PC-3 (cell line): ENCODE data around the gene CORO1C. TPM values are rescaled to one million over a fixed set of nuclear protein-coding genes. Genes with fewer than 3 reads are reported as not detected.

ENCODE experiments used
- ATAC-seq: fragments of 200-7000 bp; cut with Tn5 transposase; 2 replicates; pipeline ENCODE4 v1.9.1; 2020; ENCODE audit warnings: mild to moderate bottlenecking, moderate library complexity
- BruUV-seq: library from RNA; stranded (reverse); fragments of 400-500 nt; replicated peaks from 2 replicates; lab custom pipeline; 2021; lab: Mats Ljungman, UMichigan
- CTCF ChIA-PET: fragments of 300-600 bp; sonication (Branson Sonifier 250); formaldehyde crosslinking; loops from one replicate; lab custom pipeline; 2022; ENCODE audit warnings: antibody characterized with exemption; lab: Charles Lee
- POLR2A ChIA-PET: fragments of 300-600 bp; sonication (Branson Sonifier 250); formaldehyde crosslinking; loops from one replicate; lab custom pipeline; 2022; ENCODE audit warnings: antibody characterized with exemption; ENCODE audit not compliant: unreplicated experiment; lab: Charles Lee
- DNase-seq: peaks from one replicate; pipeline ENCODE4 v3.0.0-alpha.2; 2015
- H2AFZ ChIP-seq: fragments of 300-600 bp; sonication (generic); 2 replicates; pipeline ENCODE4 v1.6.0; 2016; ENCODE audit warnings: antibody characterized with exemption, low read length
- H3F3A ChIP-seq: fragments of 300-600 bp; sonication (generic); one replicate; pipeline ENCODE4 v1.6.0; 2017; ENCODE audit warnings: antibody characterized with exemption, low read length, control low read depth, mild to moderate bottlenecking; ENCODE audit not compliant: unreplicated experiment
- H3K27ac ChIP-seq: fragments of 300-600 bp; sonication (generic); 2 replicates; pipeline ENCODE4 v1.5.1; 2016; ENCODE audit warnings: mild to moderate bottlenecking, low read length
- H3K27me3 ChIP-seq: fragments of 300-600 bp; sonication (generic); 2 replicates; pipeline ENCODE4 v1.6.1; 2016; ENCODE audit warnings: low read length, mixed read lengths
- H3K36me3 ChIP-seq: fragments of 300-600 bp; sonication (generic); 2 replicates; pipeline ENCODE4 v1.6.1; 2016; ENCODE audit warnings: low read depth, mixed run types, low read length, mixed read lengths
- H3K4me1 ChIP-seq: fragments of 300-600 bp; sonication (generic); 2 replicates; pipeline ENCODE4 v1.5.1; 2016; ENCODE audit warnings: low read length; ENCODE audit not compliant: insufficient read depth
- H3K4me2 ChIP-seq: fragments of 300-600 bp; sonication (generic); 2 replicates; pipeline ENCODE4 v1.6.0; 2016; ENCODE audit warnings: low read length
- H3K4me3 ChIP-seq: fragments of 300-600 bp; sonication (generic); 2 replicates; pipeline ENCODE4 v1.5.1; 2016; ENCODE audit warnings: mild to moderate bottlenecking, low read length, mixed read lengths
- H3K79me2 ChIP-seq: fragments of 300-600 bp; sonication (generic); 2 replicates; pipeline ENCODE4 v1.6.1; 2017; ENCODE audit warnings: low read length, mixed read lengths
- H3K9ac ChIP-seq: fragments of 300-600 bp; sonication (generic); 2 replicates; pipeline ENCODE4 v1.6.0; 2016; ENCODE audit warnings: mild to moderate bottlenecking, low read length
- H3K9me2 ChIP-seq: fragments of 300-600 bp; sonication (generic); replicated peaks from 2 replicates; pipeline ENCODE4 v1.6.1; 2016; ENCODE audit warnings: mixed run types, low read length, mixed read lengths
- H3K9me3 ChIP-seq: fragments of 300-600 bp; sonication (generic); 2 replicates; pipeline ENCODE4 v1.6.1; 2016; ENCODE audit warnings: low read length, mixed read lengths
- H4K20me1 ChIP-seq: fragments of 300-600 bp; sonication (generic); 2 replicates; pipeline ENCODE4 v1.6.1; 2016; ENCODE audit warnings: low read length, mixed read lengths
- CTCF ChIP-seq: fragments of 300-600 bp; sonication (generic); conservative IDR thresholded peaks from 2 replicates; pipeline ENCODE4 v1.5.1; 2017; ENCODE audit warnings: antibody characterized with exemption, low read depth, mild to moderate bottlenecking, low read length
- EZH2 ChIP-seq: fragments of 300-600 bp; sonication (generic); IDR thresholded peaks from one replicate; pipeline ENCODE4 v1.6.1; 2017; ENCODE audit warnings: antibody characterized with exemption, mild to moderate bottlenecking, low read length; ENCODE audit not compliant: unreplicated experiment
- EZH2phosphoT487 ChIP-seq: fragments of 300-600 bp; sonication (generic); IDR thresholded peaks from 2 replicates; pipeline ENCODE4 v1.6.1; 2018; ENCODE audit warnings: mild to moderate bottlenecking, antibody characterized with exemption, low read length, borderline replicate concordance
- intact Hi-C: fragments of 100-400 bp; cut with micrococcal nuclease; formaldehyde crosslinking; loops from 2 replicates; pipeline ENCODE4 v1.9.0; 2023
- total RNA-seq: library from RNA; depleted of rRNA; stranded (reverse); fragments of >200 nt; gene quantifications from 2 replicates; pipeline ENCODE4 v1.2.3, GENCODE V29; 2014

CORO1C gene
- total RNA-seq, 1 experiment from 2014 or later, result 179 TPM

GRCh38 chr12:108630481-108631207, 100.7 kb downstream of the CORO1C start:
- POLR2A ChIA-PET, result interaction anchor here (0.5 kb wide), 1 partner anchor 227 kb away, joined by 3 read pairs; the partner anchor contains the start of gene SSH1
- TF ChIP-seq EZH2 (no peak), CTCF (no peak), EZH2phosphoT487 (no peak)
- Histone ChIP-seq H3K9me2 (no peaks in the 10 kb centered on the region), H2AFZ (no peak overlapping the region), H3K9me3 (no peaks in the 10 kb centered on the region), H3K79me2 (no peaks in the 10 kb centered on the region), H3K27me3 (no peaks in the 10 kb centered on the region), H3F3A (peaks cover 5% of the 10 kb centered on the region), H3K4me3 (no peak overlapping the region), H3K36me3 (no peaks in the 10 kb centered on the region), H3K27ac (peak overlapping the region; percentile 86), H4K20me1 (no peaks in the 10 kb centered on the region), H3K9ac (peak overlapping the region; percentile 26), H3K4me1 (peaks cover 45% of the 10 kb centered on the region), H3K4me2 (peak overlapping the region; percentile 48)
- CTCF ChIA-PET, result interaction anchor here (0.6 to 1.4 kb wide), 2 partner anchors 12 to 16 kb away, joined by 3 to 5 read pairs; no protein-coding TSS in a partner anchor
- no TSS peak for BruUV-seq
- peak; percentile 67 for ATAC-seq
- intact Hi-C loops, result loop anchor here (2.0 to 5.0 kb wide), 2 partner anchors 14 to 68 kb away; partner anchors contain the start of genes ISCU and SART3
- peak; percentile 98 for DNase-seq

DNA sequence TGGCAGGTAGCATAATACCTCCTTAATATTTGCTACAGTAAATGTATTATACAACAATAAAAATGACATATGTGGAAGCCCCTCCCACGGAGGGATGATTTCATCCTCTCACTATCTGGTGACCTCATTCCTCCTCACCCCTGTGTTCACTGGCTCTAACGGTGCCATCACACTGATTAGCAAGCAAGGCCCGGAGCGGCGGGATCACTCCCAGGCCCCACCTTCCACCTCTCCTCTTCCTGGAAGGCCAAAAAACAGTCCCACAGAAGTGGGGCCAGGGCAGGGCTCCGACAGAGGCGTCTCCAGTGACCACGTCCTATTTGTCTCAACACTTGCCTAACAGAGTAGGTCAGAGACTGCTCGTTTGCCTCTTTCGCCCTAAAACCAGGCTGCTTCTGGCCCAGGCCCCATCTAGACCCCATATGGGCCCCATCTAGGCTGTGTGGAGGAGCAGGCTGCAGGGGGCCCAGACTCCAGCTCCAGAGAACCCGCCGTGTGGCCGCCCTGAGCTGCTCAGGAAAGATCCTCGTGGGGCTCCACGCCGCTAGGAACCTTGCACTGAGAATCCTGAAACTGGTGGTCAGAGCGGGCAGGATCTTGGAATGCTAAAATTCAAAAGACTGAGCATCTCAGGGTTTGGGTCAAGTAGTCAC, 101.4 kb downstream of the CORO1C start:
- Histone ChIP-seq H3K9me2 (no peaks in the 10 kb centered on the region), H3K9ac (peak overlapping the region; percentile 26), H4K20me1 (no peaks in the 10 kb centered on the region), H3K79me2 (no peaks in the 10 kb centered on the region), H3K4me2 (peak overlapping the region; percentile 37), H3K4me3 (no peak overlapping the region), H3K27me3 (no peaks in the 10 kb centered on the region), H3F3A (peaks cover 5% of the 10 kb centered on the region), H3K27ac (peak overlapping the region; percentile 86), H3K36me3 (no peaks in the 10 kb centered on the region), H2AFZ (peak overlapping the region; percentile 32; the same call in 1 of the 2 replicates), H3K4me1 (peaks cover 45% of the 10 kb centered on the region), H3K9me3 (no peaks in the 10 kb centered on the region)
- DNase-seq, result peak; percentile 71
- ChIA-PET CTCF (interaction anchor here (0.6 to 1.4 kb wide), 2 partner anchors 12 to 17 kb away, joined by 3 to 5 read pairs; no protein-coding TSS in a partner anchor), POLR2A (interaction anchor here (0.5 kb wide), 2 partner anchors 74 to 227 kb away, joined by 3 read pairs; partner anchors contain the start of gene SSH1)
- intact Hi-C loops, result loop anchor here (2.0 to 5.0 kb wide), 2 partner anchors 15 to 68 kb away; partner anchors contain the start of genes ISCU and SART3
- no TSS peak for BruUV-seq
- TF ChIP-seq EZH2, result no peak
- no peak for TF ChIP-seq EZH2phosphoT487
- no peak for TF ChIP-seq CTCF
- ATAC-seq, result peak; percentile 29
